Liver (tissue), 9 donors: Measurements from ENCODE around the gene STAMBPL1. TPM values are rescaled to one million over a fixed set of nuclear protein-coding genes. Genes with fewer than 3 reads are reported as not detected.

Experiments used
- DNase-seq: peaks from one replicate; pipeline ENCODE4 v3.0.0-alpha.2; 2017; ENCODE audit warnings: low spot score
- H3K27ac ChIP-seq, 2 donors: one replicate each; pipeline ENCODE4 v1.7.0; 2013; ENCODE audit warnings: inconsistent platforms in 2 of 2, low read length in 2 of 2, control low read depth in 1 of 2, low read depth in 1 of 2, mild to moderate bottlenecking in 1 of 2
- H3K27me3 ChIP-seq, 4 donors: one replicate each; pipeline versions ENCODE4 v1.6.1 to v1.7.0; 2013; ENCODE audit warnings: low read length in 3 of 4, inconsistent platforms in 1 of 4, mild to moderate bottlenecking in 1 of 4, moderate library complexity in 1 of 4; ENCODE audit not compliant: control insufficient read depth in 4 of 4, insufficient read depth in 4 of 4
- H3K36me3 ChIP-seq, 4 donors: one replicate each; pipeline versions ENCODE4 v1.6.1 to v1.7.0; 2013; ENCODE audit warnings: low read length in 3 of 4, mild to moderate bottlenecking in 3 of 4, low read depth in 1 of 4, moderate library complexity in 1 of 4; ENCODE audit not compliant: control insufficient read depth in 4 of 4, insufficient read depth in 3 of 4
- H3K4me1 ChIP-seq, 4 donors: one replicate each; pipeline versions ENCODE4 v1.6.1 to v1.7.0; 2013; ENCODE audit warnings: low read length in 3 of 4, mild to moderate bottlenecking in 3 of 4, moderate library complexity in 1 of 4; ENCODE audit not compliant: control insufficient read depth in 4 of 4, insufficient read depth in 4 of 4
- H3K4me3 ChIP-seq, 3 donors: one replicate each; pipeline versions ENCODE4 v1.6.1 to v1.7.0; 2013; ENCODE audit warnings: low read length in 3 of 3, control low read depth in 1 of 3, low read depth in 1 of 3, mild to moderate bottlenecking in 1 of 3
- H3K9ac ChIP-seq, 2 donors: one replicate each; pipeline ENCODE4 v1.7.0; 2013; ENCODE audit warnings: low read length in 2 of 2, mild to moderate bottlenecking in 2 of 2, moderate library complexity in 2 of 2, control low read depth in 1 of 2, low read depth in 1 of 2
- H3K9me3 ChIP-seq, 4 donors: one replicate each; pipeline versions ENCODE4 v1.6.1 to v1.7.0; 2013; ENCODE audit warnings: low read length in 3 of 4; ENCODE audit not compliant: control insufficient read depth in 4 of 4
- EGR1 ChIP-seq, 2 donors: IDR thresholded peaks; 2 replicates each; pipeline ENCODE4 v1.6.1; 2016 to 2018; ENCODE audit warnings: antibody characterized with exemption in 2 of 2, low read depth in 2 of 2
- FOXA1 ChIP-seq: IDR thresholded peaks from 2 replicates; pipeline ENCODE4 v1.6.1; 2016; ENCODE audit warnings: antibody characterized with exemption
- FOXA2 ChIP-seq: IDR thresholded peaks from 2 replicates; pipeline ENCODE4 v1.6.1; 2016; ENCODE audit warnings: antibody characterized with exemption
- GABPA ChIP-seq, 2 donors: IDR thresholded peaks in 1 of 2; conservative IDR thresholded peaks in 1 of 2; 2 replicates each; pipeline ENCODE4 v1.6.1; 2016; ENCODE audit warnings: antibody characterized with exemption in 2 of 2, mild to moderate bottlenecking in 1 of 2, moderate library complexity in 1 of 2
- HNF4A ChIP-seq, 2 donors: conservative IDR thresholded peaks; 2 replicates each; pipeline ENCODE4 v1.6.1; 2016; ENCODE audit warnings: antibody characterized with exemption in 2 of 2, mild to moderate bottlenecking in 2 of 2
- HNF4G ChIP-seq: IDR thresholded peaks from 2 replicates; pipeline ENCODE4 v1.6.1; 2016; ENCODE audit warnings: antibody characterized with exemption
- MAX ChIP-seq: IDR thresholded peaks from 2 replicates; pipeline ENCODE4 v1.6.1; 2016; ENCODE audit warnings: antibody characterized with exemption
- NR2F2 ChIP-seq: IDR thresholded peaks from 2 replicates; pipeline ENCODE4 v1.6.1; 2016; ENCODE audit warnings: antibody characterized with exemption
- RAD21 ChIP-seq, 2 donors: IDR thresholded peaks; 2 replicates each; pipeline ENCODE4 v1.6.1; 2016; ENCODE audit warnings: antibody characterized with exemption in 2 of 2, mild to moderate bottlenecking in 2 of 2
- RXRA ChIP-seq, 2 donors: IDR thresholded peaks; 2 replicates each; pipeline ENCODE4 v1.6.1; 2017 to 2018; ENCODE audit warnings: antibody characterized with exemption in 2 of 2, mild to moderate bottlenecking in 1 of 2
- SP1 ChIP-seq: IDR thresholded peaks from 2 replicates; pipeline ENCODE4 v1.6.1; 2018; ENCODE audit warnings: antibody characterized with exemption, mild to moderate bottlenecking
- TAF1 ChIP-seq: conservative IDR thresholded peaks from 2 replicates; pipeline ENCODE4 v1.6.1; 2016; ENCODE audit warnings: antibody characterized with exemption, mild to moderate bottlenecking
- YY1 ChIP-seq: IDR thresholded peaks from 2 replicates; pipeline ENCODE4 v1.6.1; 2016; ENCODE audit warnings: antibody characterized with exemption, mild to moderate bottlenecking
- WGBS: extraction: QIAGEN DNeasy Blood & Tissue Kit; methylation state at CpG from one replicate; pipeline ENCODE4 v1.1.7; 2013; 5-methylcytosine and 5-hydroxymethylcytosine counted together
- polyA plus RNA-seq, 2 donors: library from polyadenylated mRNA; stranded (reverse) in 1 of 2; unstranded in 1 of 2; fragments of 200-250 nt in 1 of 2; fragments of >200 nt in 1 of 2; fragmentation: Nextera tagmentation in 1 of 2; extraction: Ambion mirVana in 1 of 2; gene quantifications; one replicate each; pipeline versions ENCODE4 v1.2.1 to v1.2.3, GENCODE V29; 2013 to 2015
- total RNA-seq, 2 donors: library from RNA; depleted of rRNA; stranded (reverse); fragments of >200 nt; gene quantifications; one replicate each; pipeline ENCODE4 v1.2.3, GENCODE V29; 2014
- TF ChIP-seq, protein P1 (sequence below): IDR thresholded peaks from 2 replicates; pipeline ENCODE4 v1.6.1; 2016; ENCODE audit warnings: antibody characterized with exemption
- TF ChIP-seq, protein P2 (sequence below): fragments of 150-350 bp; IDR thresholded peaks from 2 replicates; pipeline ENCODE4 v1.5.1; 2017; ENCODE audit warnings: improper control_type of control experiment, low read depth, low read length; ENCODE audit not compliant: missing input control
- TF ChIP-seq, protein P3 (sequence below): IDR thresholded peaks from 2 replicates; pipeline ENCODE4 v1.6.1; 2016; ENCODE audit warnings: antibody characterized with exemption, mild to moderate bottlenecking
- donor health status: healthy.
- donor health status: healthy.
- donor health status: healthy.
- donor health status: healthy.
- donor health status: healthy.

STAMBPL1 gene
- total and polyA plus RNA-seq, 4 donors = 1.3 to 8.0 (median 3.7) TPM

DNA sequence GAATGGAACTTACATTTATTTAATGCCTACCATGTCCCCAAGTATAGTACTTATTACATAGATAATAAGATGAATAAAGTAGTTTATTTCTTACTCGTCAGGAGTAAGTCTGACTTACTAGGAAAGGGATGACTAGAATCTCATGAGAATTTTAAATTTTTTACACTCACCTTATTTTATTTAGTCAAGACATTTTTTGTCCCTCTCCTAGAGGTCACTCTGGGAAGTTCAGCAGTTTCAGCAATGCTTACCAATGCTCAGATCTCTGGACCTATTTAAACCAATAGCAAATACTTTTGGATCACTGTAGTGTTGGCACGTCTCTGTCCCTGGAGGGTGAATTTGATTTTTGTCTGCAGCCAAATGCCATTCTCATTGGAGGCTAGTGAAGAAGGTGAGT, 83.3 kb downstream of the STAMBPL1 start:
- 93% methylated on average over 2 of the region's 2 CpGs for WGBS

GRCh38 chr10:88964360-88964759, 84.3 kb downstream of the STAMBPL1 start:
- no peaks in the 10 kb centered on the region for H3K27me3 ChIP-seq
- no peaks in the 10 kb centered on the region for H3K9me3 ChIP-seq
- H3K4me3 ChIP-seq = no peak overlapping the region
- DNase-seq = no peak
- no peak overlapping the region for H3K9ac ChIP-seq
- H3K27ac ChIP-seq = no peak overlapping the region
- WGBS = 86% methylated on average over 1 of the region's 1 CpG
- H3K4me1 ChIP-seq = no peaks in the 10 kb centered on the region
- H3K36me3 ChIP-seq = no peaks in the 10 kb centered on the region
- TF ChIP-seq FOXA2 (no peak), NR2F2 (no peak), HNF4A (conservative IDR thresholded peaks at IDR 0.05) (no peak), SP1 (no peak), EGR1 (IDR thresholded peaks at IDR 0.05; ENCODE audit: low read depth in 2 of 2) (no peak), MAX (no peak), TAF1 (no peak), YY1 (no peak), RXRA (IDR thresholded peaks at IDR 0.05) (no peak), HNF4G (no peak)
- TF ChIP-seq, protein P1, sequence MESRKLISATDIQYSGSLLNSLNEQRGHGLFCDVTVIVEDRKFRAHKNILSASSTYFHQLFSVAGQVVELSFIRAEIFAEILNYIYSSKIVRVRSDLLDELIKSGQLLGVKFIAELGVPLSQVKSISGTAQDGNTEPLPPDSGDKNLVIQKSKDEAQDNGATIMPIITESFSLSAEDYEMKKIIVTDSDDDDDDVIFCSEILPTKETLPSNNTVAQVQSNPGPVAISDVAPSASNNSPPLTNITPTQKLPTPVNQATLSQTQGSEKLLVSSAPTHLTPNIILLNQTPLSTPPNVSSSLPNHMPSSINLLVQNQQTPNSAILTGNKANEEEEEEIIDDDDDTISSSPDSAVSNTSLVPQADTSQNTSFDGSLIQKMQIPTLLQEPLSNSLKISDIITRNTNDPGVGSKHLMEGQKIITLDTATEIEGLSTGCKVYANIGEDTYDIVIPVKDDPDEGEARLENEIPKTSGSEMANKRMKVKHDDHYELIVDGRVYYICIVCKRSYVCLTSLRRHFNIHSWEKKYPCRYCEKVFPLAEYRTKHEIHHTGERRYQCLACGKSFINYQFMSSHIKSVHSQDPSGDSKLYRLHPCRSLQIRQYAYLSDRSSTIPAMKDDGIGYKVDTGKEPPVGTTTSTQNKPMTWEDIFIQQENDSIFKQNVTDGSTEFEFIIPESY = no peak
- TF ChIP-seq, protein P2, sequence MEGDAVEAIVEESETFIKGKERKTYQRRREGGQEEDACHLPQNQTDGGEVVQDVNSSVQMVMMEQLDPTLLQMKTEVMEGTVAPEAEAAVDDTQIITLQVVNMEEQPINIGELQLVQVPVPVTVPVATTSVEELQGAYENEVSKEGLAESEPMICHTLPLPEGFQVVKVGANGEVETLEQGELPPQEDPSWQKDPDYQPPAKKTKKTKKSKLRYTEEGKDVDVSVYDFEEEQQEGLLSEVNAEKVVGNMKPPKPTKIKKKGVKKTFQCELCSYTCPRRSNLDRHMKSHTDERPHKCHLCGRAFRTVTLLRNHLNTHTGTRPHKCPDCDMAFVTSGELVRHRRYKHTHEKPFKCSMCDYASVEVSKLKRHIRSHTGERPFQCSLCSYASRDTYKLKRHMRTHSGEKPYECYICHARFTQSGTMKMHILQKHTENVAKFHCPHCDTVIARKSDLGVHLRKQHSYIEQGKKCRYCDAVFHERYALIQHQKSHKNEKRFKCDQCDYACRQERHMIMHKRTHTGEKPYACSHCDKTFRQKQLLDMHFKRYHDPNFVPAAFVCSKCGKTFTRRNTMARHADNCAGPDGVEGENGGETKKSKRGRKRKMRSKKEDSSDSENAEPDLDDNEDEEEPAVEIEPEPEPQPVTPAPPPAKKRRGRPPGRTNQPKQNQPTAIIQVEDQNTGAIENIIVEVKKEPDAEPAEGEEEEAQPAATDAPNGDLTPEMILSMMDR = no peak

More for the DNA sequence above, 83.3 kb downstream of the STAMBPL1 start:
- H3K9me3 ChIP-seq = no peaks in the 10 kb centered on the region
- H3K27ac ChIP-seq = no peak overlapping the region
- TF ChIP-seq FOXA2 (no peak), SP1 (no peak), FOXA1 (no peak), HNF4G (no peak), RAD21 (IDR thresholded peaks at IDR 0.05) (no peak), GABPA (IDR thresholded peaks at IDR 0.05 in 1 of 2, conservative IDR thresholded peaks at IDR 0.05 in 1 of 2) (no peak), TAF1 (no peak), NR2F2 (no peak)
- TF ChIP-seq, protein P3, sequence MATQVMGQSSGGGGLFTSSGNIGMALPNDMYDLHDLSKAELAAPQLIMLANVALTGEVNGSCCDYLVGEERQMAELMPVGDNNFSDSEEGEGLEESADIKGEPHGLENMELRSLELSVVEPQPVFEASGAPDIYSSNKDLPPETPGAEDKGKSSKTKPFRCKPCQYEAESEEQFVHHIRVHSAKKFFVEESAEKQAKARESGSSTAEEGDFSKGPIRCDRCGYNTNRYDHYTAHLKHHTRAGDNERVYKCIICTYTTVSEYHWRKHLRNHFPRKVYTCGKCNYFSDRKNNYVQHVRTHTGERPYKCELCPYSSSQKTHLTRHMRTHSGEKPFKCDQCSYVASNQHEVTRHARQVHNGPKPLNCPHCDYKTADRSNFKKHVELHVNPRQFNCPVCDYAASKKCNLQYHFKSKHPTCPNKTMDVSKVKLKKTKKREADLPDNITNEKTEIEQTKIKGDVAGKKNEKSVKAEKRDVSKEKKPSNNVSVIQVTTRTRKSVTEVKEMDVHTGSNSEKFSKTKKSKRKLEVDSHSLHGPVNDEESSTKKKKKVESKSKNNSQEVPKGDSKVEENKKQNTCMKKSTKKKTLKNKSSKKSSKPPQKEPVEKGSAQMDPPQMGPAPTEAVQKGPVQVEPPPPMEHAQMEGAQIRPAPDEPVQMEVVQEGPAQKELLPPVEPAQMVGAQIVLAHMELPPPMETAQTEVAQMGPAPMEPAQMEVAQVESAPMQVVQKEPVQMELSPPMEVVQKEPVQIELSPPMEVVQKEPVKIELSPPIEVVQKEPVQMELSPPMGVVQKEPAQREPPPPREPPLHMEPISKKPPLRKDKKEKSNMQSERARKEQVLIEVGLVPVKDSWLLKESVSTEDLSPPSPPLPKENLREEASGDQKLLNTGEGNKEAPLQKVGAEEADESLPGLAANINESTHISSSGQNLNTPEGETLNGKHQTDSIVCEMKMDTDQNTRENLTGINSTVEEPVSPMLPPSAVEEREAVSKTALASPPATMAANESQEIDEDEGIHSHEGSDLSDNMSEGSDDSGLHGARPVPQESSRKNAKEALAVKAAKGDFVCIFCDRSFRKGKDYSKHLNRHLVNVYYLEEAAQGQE = no peak
- TF ChIP-seq, protein P2 = no peak
- TF ChIP-seq, protein P1 = no peak
- H3K27me3 ChIP-seq = no peaks in the 10 kb centered on the region
- no peak for DNase-seq
- H3K4me3 ChIP-seq = no peak overlapping the region
- no peaks in the 10 kb centered on the region for H3K4me1 ChIP-seq
- H3K9ac ChIP-seq = no peak overlapping the region
- H3K36me3 ChIP-seq = no peaks in the 10 kb centered on the region
